HG02678 (cell line): ENCODE data around the gene PPP4R3A.
"Not testable (repeated sequence)": the region's sequence is repeated elsewhere in the genome, so short reads cannot be mapped to it uniquely, and the experiment has no call there.

Experiments used
- ATAC-seq: cut with Tn5 transposase; IDR thresholded peaks from one replicate; pipeline ENCODE4 v1.9.1; 2021; ENCODE audit warnings: mild to moderate bottlenecking, moderate library complexity; ENCODE audit not compliant: unreplicated experiment

The PPP4R3A gene

GRCh38 chr14:91510171-91511042 lies at the start of gene PPP4R3A:
PPP4R3A (minus strand) TSS chr14:91510310; CDS start chr14:91509647, 663 bp downstream.
- ATAC-seq: peak; percentile 77

GRCh38 chr14:91555531-91555930 lies 45.4 kb upstream of the PPP4R3A start:
- no peak for ATAC-seq

DNA sequence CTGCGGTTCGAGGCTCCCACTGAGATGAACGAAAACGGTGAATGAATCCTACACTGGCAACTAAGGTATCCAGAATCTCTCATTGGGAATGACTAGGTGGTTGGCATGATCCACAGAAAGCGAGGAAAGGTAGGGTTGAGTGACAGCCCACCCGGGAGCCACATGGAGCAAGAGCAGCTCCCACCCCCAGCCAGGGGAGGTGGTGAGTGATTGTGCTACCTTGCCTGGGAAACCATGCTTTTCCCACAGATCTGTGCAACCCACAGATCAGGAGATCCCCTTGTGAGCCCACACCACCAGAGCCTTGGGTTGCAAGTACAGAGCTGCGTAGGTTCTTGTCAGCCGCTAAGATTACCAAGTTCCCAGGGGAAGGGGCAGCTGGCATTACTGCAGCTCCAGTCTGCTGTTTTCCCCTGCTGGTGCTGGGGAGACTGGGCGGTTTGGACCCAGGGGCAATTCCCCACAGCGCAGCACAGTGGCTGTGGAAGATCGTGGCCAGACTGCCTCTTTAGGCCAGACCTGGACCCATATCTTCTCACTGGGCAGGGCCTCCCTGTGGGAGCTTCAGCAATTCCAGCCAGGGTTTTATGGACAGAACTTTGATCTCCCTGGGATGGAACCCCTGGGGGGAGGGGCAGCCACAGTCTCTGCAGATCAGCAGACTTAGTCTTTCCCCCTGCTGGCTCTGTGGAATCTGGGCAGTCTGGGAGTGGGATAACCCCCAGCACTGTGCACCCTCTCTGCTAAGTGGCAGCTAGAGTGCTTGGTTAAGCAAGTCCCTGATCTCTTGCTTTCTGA lies 44.6 kb upstream of the PPP4R3A start:
- no peak for ATAC-seq

DNA sequence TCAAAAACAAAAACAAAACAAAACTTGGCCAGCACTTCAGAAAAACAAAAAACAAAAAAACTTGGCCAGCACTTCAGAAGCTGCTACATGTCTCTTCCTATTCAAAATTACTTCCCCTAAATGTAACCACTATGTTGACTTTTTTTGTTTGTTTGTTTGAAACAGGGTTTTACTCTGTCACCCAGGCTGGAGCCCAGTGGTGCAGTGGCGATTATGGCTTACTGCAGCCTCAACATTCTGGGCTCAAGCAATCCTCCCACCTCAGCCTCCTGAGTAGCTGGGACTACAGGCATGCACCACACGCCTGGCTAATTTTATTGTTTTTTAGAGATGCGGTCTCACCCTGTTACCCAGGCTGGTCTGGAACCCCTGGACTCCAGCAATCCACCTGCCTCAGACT lies 38.0 kb upstream of the PPP4R3A start:
- ATAC-seq: no peak

DNA sequence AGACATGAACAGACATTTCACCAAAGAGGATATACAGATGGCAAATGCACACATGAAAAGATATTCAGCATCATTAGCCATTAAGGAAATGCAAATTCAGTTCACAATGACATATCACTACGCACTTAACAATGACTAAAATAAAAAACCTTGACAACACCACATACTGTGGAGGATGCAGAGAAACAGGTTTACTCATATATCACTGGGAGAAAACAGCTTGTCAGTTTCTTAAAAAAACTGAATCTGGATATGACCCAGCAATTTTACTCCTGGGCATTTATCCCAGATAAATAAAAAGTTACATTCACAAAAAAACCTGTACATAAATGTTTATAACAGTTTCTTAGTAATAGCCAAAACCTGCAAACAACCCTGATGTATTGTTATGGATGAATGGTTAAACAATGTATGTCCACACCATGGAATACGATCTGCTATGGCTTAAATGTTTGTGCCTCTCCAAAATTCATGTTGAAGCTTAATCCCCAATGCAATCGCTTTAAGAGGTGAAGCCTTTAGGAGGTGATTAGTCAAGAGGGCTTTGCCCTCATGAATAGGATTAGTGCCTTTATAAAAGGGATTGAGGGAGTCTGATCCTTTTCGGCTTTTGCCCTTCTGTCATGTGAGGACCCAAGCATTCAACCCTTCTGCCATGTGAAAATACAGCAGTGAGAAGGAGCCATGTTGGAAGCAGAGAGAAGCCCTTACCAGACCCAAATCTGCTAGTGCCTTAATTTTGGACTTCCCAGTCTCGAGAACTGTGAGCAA lies 36.0 kb upstream of the PPP4R3A start:
- ATAC-seq: no peak

GRCh38 chr14:91545204-91545603 lies 35.1 kb upstream of the PPP4R3A start:
- no peak for ATAC-seq

DNA sequence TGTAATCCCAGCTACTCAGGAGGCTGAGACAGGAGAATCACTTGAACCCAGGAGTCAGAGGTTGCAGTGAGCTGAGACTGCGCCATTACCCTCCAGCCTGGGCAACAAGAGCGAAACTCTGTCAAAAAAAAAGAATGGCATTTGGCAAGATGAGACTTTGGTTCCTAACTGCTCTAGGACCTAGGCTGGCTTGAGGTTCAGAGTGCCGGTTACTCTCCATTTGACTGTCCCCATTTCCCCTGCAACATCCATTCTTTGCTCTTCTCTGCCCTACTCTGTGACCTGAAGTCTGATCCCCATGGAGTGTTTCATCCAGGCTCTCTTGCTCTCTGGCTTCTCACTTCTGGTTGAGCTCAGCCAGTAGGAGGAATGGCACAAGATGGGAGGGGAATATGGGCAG lies 26.2 kb upstream of the PPP4R3A start:
- ATAC-seq: no peak

GRCh38 chr14:91534059-91534458 lies 23.9 kb upstream of the PPP4R3A start:
- ATAC-seq: not testable (repeated sequence)

DNA sequence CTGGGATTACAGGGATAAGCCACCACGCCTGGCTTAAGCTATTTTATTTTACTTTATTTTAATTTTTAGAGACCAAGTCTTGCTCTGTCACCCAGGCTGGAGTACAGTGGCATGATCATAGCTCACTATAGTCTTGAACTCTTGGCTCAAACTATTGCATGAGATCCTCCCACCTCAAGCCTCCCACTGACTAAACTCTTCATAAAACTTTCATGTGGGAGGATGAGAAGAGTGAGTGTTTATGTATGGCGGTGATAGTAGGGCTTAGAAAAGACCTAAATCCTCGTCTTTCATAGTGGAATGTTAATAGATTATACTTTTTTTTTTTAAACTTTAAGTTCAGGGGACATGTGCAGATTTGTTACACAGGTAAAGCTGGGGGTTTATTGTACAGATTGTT lies 23.5 kb upstream of the PPP4R3A start:
- no peak for ATAC-seq

- ATAC-seq: no peak
Measured at GRCh38 chr14:91523972-91524371, 13.9 kb upstream of the PPP4R3A start.

GRCh38 chr14:91521061-91521640 lies 11.0 kb upstream of the PPP4R3A start:
- ATAC-seq: no peak

- no peak for ATAC-seq
Measured at GRCh38 chr14:91520138-91520537, 10.0 kb upstream of the PPP4R3A start.

DNA sequence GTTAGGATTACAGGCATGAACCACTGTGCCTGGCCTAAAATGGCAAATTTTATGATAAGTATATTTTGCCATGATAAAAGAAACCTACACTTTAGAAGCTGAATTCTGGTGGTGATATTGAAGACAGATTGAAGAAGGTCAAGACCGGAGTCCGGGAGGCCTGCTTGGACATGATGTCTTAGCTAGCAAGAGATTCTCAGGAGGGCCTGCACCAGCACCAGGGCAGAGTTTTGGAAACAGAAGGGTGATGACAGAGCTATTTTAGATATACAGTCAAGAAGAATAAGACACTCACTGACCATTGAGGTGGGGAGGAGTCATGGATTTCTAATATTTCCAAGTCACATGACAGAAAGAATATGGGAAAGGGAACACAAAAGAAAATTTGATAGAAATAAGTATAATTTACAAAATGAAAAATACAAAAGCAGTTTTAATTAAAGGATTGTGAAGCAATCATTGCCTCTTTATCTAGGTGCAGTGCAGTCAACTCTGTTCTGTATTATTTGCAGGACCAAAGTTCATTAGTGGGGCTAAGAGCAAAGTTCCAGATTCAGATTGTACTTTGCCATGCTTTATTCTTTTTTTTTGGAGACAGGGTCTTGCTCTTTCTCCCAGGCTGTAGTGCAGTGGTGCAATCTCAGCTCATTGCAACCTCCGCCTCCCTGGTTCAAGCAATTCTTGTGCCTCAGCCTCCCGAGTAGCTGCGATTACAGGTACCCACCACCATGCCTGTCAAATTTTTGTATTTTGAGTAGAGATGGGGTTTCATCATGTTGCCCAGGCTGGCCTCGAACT lies 9.3 kb upstream of the PPP4R3A start:
- ATAC-seq: no peak

GRCh38 chr14:91516663-91517388 lies 6.7 kb upstream of the PPP4R3A start:
- no peak for ATAC-seq

GRCh38 chr14:91515979-91516378 lies 5.9 kb upstream of the PPP4R3A start:
- ATAC-seq: no peak

- no peak for ATAC-seq
Measured at GRCh38 chr14:91511043-91511383, 903 bp upstream of the PPP4R3A start.

DNA sequence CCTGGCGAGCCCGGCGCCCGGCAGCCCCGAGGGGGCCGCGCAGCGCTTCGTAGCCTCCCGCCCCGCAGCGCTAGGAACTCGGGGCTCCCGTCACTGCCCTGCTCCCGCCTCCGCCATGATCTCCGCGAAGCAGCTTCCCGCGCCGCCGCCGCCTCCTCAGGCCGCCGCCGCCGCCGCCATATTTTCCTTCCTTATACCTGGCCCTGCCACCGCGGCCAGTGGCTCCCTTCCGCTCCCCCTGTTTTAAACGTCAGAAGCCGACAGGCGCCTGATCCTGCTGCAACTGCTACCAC lies 286 bp downstream of the PPP4R3A start:
- ATAC-seq: peak; percentile 31

GRCh38 chr14:91509083-91509877 lies 830 bp downstream of the PPP4R3A start:
- ATAC-seq: peak; percentile 19

- no peak for ATAC-seq
Measured at GRCh38 chr14:91508105-91508504, 2.0 kb downstream of the PPP4R3A start.
